H54 (cell line): ENCODE results near the gene TTLL11.

ENCODE experiments used
- DNase-seq: peaks from one replicate; pipeline ENCODE4 v3.0.0; 2011; ENCODE audit warnings: low spot score, mixed read lengths; ENCODE audit not compliant: insufficient read length
- FAIRE-seq: peaks from 3 replicates; lab custom pipeline; 2011; peaks lifted over from hg19 to GRCh38; lab: Jason Lieb, UNC
- POLR2A ChIP-seq: IDR thresholded peaks from 2 replicates; pipeline ENCODE4 v1.6.1; 2011; ENCODE audit warnings: low read depth, mild to moderate bottlenecking, low read length

Gene TTLL11

DNA sequence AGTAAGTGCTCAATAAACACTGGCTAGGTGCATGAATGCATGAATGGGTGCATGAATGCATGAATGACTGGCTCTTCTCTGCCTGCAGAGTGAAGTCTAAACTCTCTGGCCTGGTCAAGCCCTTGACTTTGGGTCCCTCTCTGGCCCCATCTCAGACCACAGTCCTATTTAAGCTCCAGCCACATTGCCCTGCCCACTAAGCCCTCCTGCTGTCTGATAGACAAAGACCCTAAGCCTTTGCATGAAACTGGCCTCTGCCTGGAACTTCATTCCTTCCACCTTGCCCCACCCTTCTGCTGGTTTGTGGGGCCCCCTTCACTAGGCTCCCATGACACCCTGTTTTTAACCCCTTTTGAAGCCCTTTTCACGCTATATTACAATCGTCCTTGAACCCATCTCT, 202.4 kb downstream of the TTLL11 start:
- TF ChIP-seq POLR2A: no peak
- no peak for DNase-seq
- no peak for FAIRE-seq

DNA sequence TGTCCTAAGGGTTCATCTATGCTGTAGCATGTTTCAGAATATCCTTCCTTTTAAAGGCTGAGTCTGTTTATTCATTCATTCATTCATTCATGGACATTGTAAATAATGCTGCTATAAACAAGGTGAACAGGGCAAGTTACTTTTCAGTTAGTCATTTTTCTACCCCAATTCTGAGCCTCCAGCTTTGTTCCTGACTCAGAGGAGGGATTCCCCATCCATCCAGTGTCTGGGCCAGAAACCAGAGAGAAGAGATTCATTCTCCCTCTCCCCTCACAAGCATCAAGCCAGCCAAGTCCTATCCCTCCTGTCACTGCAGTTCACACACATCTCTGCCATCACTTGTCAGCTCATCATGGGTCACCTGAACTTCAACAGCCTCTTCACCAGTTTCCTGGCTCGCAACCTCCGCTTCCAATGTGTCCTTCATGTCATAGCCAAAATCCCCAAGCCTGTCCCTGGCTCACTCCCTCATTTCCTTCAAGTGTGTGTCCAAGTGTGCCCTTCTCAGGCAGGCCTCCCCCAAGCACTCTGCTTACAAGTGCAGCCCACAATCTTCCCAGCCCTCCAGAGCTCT, 203.0 kb downstream of the TTLL11 start:
- TF ChIP-seq POLR2A: no peak
- FAIRE-seq (peak; percentile 66), DNase-seq (peak; percentile 62)

DNA sequence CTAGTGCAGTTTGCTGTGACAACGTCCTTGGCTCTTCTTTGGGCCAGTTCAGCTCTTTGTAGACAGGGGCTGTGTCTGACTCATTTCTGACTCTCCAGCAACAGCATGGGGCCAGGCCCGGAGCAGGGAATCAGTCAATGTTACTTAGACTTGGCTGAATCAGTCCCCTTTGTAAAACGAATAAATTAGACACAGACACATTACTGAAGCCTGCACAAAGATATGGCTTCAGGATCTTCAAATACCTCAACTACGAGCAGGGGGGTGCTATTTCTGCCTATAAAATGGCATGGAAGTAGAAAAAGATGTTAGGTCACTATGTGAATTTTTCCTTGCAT, 204.7 kb downstream of the TTLL11 start:
- FAIRE-seq (peak; percentile 92), DNase-seq (peak; percentile 91)
- TF ChIP-seq POLR2A: no peak

DNA sequence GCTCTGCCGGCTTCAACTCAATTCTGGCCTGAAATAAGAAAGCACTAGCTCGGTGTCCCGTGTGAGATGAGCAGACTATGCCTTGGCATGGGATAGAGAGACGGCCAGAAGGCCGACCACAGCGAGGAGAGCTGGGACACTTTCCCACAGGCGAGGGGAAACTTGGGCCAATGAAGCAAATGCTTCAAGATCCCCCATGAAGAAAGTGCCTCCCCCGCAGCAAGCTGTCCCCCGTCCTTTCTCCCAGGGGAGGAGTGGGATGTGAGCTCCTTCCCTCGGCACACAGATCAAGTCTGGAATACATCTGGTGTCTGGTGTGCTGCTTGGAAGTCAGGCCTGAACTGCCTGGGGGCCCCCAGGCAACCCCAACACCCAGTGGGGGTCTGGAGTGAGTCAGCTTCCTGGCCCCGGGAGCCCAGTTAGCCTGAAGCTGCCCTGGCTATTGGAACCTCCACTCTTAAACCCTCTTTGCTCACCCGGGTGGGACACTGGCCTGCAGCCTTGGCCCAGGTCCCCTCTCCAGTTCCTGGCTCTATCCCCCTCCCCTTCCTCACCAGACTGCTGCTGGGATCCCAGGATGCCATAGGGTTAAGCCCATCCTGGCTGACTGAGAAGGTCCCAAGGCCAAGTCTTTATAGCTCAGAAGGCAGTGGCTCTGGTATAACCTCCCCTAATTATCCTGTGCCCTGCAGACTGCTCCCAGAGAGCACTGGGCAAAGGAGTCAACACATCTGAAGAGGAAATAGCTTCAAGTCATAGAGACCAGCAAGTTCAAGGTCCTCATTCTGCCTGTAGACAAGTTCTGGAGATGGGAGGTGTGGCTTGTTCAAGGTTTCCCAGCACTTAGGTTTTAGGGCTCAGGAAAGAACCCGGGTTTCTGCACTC, 205.3 kb downstream of the TTLL11 start:
- DNase-seq (peak; percentile 81), FAIRE-seq (no peak)
- TF ChIP-seq POLR2A: no peak

DNA sequence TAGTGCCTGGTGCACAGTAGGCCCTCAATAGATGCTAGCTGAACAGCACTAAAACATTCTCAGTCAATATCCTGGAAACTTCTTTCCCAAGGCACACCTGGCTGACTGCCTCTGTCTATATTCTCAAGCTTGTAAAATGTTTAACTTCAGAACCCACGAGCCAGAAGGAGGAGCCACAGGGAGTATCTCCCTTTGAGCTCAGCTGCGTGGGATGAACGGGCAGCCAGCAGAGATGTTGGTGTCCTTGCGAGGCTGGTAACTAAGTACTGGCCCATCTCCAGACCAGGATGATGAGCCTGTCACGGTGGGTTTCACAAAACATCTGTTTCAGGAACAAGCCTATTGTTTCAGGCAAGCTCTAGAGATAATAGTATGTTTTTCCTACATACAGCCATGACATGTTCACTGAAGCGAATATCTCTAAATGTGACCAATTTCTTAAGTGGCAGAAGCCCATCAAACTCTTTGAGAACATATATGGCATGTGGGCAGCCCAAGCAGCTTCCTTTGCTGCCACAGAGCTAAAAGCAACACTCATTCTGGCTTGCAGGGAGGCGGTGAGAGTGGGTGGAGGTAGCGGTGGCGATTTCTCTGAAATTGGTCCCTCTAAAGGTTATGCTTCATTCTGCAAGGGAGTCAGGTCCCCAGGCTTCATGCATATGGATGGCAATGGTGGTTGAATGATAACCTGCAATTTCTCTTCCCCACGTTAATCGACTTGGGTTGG, 206.2 kb downstream of the TTLL11 start:
- no peak for TF ChIP-seq POLR2A
- FAIRE-seq (no peak), DNase-seq (no peak)

DNA sequence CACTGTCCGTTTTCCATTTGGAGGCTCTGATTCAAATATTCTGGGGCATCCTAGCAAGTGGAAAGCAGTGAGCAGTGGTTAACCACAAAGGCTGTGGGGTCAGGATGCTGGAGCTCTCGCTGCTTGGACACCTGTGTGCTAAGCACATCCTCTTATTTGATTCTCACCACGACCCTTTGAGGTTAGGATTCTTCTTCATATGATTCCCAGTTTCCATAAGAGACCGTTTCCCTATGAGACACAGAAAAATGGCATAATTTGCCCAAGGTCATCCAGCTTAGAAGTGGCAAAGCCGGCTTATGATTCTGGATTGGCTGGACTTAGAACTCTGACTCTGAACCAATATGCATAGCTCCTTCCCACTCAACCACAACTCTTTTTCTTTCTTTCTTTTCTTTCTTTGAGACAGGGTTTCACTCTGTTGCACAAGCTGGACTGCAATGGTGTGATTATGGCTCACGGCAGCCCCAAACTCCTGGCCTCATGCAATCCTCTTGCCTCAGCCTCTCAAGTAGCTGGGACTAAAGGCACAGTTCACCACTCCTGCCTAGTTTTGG, 207.7 kb downstream of the TTLL11 start:
- peak; percentile 87 for FAIRE-seq
- peak; percentile 59 for DNase-seq
- no peak for TF ChIP-seq POLR2A

DNA sequence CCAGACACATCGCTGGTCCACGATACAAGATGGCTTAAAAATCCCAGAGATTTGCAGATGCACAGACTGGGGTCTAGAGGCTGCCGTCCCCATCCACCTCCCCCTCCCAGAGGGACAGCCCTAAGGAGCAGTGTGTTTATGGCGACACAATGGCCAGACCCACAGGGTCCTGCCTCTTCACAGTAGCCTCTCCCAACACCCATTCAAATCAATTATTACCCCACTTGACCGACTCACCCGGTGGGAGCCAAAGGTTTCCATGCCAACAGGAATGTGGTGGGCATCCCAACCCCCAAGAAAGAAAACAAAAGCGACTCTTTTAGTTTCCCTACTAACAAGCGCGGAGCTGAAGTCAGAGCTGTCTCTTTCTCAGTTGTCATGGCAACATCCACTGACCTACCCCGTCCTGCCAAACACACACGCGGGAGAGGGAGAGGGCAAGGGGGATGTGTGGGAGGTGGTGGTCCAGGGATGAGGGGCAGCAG, 209.0 kb downstream of the TTLL11 start:
- FAIRE-seq: no peak
- TF ChIP-seq POLR2A: no peak
- DNase-seq: no peak

DNA sequence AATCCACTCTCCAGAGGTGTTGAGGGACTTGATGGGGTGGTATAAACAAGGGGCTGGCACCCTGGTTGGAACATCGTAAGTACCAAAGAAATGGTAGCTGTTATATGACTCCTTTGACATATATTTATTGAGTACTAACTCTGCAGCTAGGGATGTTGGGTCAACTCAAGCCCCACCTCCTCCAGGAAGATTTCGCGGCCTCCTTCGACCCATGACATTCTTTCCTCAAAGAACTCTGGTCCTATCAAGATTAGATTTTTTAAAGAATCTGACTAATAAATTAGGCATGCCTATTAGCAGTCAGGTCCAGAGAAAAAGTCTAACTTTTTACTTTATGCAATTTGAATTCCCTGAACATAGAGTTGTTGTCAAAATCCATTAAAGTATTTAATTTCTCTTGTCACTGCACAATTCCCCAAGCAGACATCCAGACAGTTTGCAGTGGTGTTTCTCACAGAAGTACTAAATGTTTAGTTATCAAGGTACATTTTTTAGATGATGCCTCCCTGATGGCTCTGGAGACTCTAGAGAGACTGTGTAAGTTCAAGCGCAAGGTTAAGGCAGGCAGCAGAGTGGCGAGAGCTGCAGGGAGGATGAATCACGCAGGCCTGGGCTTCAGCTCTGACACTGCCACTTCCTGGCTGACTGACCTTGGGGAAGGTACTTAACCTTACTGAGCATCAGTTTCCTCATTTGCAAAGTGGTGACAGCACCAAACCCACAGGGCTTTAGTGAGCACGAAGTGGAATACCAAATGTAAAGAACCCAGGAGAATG, 209.6 kb downstream of the TTLL11 start:
- no peak for TF ChIP-seq POLR2A
- peak; percentile 85 for DNase-seq
- FAIRE-seq: peak; percentile 90

DNA sequence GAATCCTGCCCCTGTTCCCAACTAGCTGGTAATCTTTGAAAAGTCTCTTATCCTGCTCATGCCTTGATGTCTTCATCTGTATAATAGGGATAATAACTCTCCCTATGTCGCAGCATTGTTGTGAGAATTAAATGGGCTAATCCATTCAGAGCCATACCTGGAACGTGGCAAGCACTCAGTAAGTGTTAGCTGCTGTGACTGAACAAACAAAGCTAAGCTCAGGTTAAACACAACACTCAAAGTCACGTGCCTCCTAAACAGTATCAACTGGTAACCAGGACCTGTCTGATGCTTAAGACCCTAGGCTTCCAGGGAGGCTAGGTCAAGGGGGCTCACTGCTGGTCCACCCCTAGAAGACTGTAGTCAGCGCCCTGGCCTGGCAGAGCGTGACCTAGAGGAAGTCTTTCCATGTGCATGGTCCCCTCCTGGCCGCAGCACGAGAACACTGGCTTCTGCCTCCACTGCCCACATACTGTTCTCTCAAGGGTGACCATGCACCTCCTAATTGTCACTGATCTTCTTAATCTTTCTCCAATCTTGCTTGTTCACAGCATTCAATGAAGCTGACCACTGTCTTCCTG, 211.1 kb downstream of the TTLL11 start:
- DNase-seq: no peak
- TF ChIP-seq POLR2A: no peak
- FAIRE-seq: no peak

DNA sequence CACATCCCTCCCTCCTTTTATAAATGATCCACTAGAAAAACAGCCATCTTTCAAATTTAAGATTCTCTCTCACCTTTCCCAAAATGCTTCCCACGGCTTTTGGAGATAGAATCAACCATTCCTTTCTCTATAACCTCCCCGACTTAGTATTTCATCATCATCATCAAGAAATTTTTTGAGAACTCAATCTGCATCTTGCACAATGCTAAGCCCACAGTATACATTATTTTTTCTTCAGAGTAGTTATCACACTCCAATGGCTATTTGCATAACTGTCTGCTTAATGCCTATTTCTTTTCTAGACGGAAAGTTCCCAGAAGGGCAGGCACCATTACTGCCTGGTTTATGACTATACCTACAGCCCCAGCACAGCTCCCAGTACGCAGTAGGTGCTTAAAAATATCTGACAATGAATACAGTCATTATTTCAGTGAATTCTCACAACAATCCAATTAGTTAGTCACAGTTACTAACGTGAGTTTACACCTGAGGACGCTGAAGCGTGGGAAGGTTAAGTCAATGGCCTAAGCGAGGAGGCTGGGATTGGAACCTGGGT, 212.7 kb downstream of the TTLL11 start:
- no peak for TF ChIP-seq POLR2A
- no peak for FAIRE-seq

DNA sequence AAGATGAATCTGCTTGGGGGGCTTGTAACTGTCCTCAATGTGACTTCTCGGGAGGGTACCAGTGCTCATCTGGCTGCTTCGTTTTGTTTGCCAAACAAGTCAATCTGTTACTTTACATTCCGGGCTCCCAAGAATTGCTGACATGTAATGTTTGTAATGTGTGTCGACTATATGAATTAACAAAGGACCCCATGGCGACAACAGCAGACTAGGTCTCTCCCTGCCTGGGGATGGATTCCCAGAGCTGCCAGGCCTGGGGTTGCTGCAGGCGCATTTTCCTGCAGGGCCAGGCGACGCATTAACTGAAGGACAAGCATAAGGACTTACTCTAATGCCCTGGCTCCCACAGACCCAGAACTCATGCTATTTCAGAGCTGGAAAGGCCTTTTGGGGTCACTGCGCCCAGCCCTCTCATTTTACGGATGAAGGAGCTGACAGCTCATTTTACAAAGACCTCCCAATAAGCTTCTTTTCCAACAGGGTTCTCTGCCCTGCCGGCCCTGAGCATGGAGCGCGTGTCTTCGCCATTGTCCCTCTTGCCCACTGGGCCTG, 214.8 kb downstream of the TTLL11 start:
- no peak for TF ChIP-seq POLR2A
- DNase-seq (no peak), FAIRE-seq (no peak)

More for the DNA sequence above, 212.7 kb downstream of the TTLL11 start:
- no peak for DNase-seq

DNA sequence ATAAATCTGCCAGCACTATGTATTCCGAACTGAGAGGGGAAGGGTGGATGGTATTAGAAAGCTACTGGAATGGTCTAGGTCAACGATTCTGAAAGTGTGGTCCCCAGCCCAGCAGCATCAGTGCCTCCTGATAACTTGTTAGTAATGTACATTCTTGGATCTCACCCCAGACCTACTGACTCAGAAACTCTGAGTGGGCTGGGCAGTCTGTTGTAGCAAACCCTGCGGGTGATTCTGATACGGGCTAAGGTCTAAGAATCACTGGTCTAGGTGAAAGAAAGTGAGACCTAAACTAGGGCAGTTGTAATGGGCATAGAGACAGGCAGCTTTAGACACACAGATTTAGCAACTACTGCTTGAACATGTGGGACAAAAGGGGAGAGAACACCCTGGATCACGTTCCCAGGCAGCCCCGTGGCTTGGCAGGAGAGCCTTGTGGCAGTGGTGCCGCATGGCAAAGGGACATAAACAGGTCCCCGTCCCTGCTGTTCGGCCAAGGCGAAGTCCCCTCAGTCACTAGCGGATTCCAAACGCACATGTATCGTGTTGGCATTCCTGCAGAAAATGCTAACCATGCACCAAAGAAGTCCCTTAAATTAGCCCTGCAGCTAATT, 216.3 kb downstream of the TTLL11 start:
- no peak for TF ChIP-seq POLR2A
- DNase-seq (peak; percentile 89), FAIRE-seq (peak; percentile 98)
